Measurements from ENCODE around the gene LHFPL3. TPM values are rescaled to one million over a fixed set of nuclear protein-coding genes. Genes with fewer than 3 reads are reported as not detected.

LHFPL3 gene
- total RNA-seq, 1 experiment from 2014 or later = not detected

DNA sequence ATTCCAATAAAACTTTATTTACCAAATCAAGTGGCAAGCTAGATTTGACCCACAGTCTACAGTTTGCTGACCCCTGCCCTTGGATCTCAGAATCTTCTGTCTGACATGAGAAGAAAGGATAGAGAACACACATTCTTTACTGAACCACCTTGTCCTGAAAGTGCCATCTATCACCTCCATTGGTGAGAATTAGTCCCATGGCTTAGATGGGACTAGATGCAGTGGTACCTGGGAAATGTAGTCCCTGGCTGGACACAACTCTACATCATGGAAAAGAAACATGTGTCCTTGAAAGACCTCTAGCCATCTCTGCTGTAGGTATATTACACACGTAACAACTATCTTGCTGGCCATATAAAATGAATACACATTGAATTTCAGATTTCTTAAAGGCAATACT, 336.2 kb downstream of the LHFPL3 start:
- H4K20me1 ChIP-seq (ENCODE audit: insufficient read depth) = no peaks in the 10 kb centered on the region
- peaks cover 7% of the 10 kb centered on the region; the same call in 1 of the 2 replicates for H3K27me3 ChIP-seq (ENCODE audit: insufficient read depth, low read depth)
- H3K27ac ChIP-seq = no peak overlapping the region
- no peak for DNase-seq
- H3K36me3 ChIP-seq (ENCODE audit: low read depth) = no peaks in the 10 kb centered on the region
- no TSS peak for BruUV-seq (replicated peaks)
- ChIA-PET CTCF (no interaction called here), POLR2A (ENCODE audit: unreplicated experiment) (no interaction called here)
- H3K4me2 ChIP-seq = no peak overlapping the region
- no peaks in the 10 kb centered on the region for H3K4me1 ChIP-seq (replicated peaks; ENCODE audit: insufficient read depth)
- intact Hi-C loops (cut with micrococcal nuclease; ENCODE audit: unreplicated experiment) = no loop called here
- no peaks in the 10 kb centered on the region for H3K9me3 ChIP-seq (ENCODE audit: insufficient read depth, low read depth)
- H2AFZ ChIP-seq = no peak overlapping the region
- no peaks in the 10 kb centered on the region for H3K79me2 ChIP-seq (ENCODE audit: low read depth)
- TF ChIP-seq, protein P1, sequence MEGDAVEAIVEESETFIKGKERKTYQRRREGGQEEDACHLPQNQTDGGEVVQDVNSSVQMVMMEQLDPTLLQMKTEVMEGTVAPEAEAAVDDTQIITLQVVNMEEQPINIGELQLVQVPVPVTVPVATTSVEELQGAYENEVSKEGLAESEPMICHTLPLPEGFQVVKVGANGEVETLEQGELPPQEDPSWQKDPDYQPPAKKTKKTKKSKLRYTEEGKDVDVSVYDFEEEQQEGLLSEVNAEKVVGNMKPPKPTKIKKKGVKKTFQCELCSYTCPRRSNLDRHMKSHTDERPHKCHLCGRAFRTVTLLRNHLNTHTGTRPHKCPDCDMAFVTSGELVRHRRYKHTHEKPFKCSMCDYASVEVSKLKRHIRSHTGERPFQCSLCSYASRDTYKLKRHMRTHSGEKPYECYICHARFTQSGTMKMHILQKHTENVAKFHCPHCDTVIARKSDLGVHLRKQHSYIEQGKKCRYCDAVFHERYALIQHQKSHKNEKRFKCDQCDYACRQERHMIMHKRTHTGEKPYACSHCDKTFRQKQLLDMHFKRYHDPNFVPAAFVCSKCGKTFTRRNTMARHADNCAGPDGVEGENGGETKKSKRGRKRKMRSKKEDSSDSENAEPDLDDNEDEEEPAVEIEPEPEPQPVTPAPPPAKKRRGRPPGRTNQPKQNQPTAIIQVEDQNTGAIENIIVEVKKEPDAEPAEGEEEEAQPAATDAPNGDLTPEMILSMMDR (conservative IDR thresholded peaks at IDR 0.05) = no peak
- no peak for TF ChIP-seq EZH2 (IDR thresholded peaks at IDR 0.05; ENCODE audit: low read depth)
- H3K4me3 ChIP-seq = no peak overlapping the region
- H3K9me2 ChIP-seq (ENCODE audit: insufficient read depth) = no peaks in the 10 kb centered on the region
- H3F3A ChIP-seq (ENCODE audit: insufficient read depth, low read depth) = no peaks in the 10 kb centered on the region

DNA sequence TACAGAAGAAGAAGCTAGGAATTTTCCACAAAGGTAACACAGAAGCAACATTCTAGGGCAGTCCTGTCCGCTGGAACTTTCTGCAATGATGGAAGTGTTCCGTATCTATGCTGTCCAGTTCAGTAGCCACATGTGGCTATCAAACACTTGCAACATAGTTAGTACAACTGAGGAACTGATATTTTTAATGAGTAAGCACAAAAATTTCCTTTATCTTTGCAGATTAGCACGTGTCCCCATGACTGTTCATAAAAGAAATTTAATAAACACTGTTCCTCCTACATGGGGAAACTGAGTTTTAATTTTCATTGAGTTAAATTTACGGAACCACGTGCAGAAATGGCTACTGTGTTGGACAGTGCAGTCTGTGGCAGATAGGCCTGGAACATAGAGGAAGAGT, 349.2 kb downstream of the LHFPL3 start:
- Histone ChIP-seq H2AFZ (no peak overlapping the region), H4K20me1 (ENCODE audit: insufficient read depth) (no peaks in the 10 kb centered on the region), H3K9me2 (ENCODE audit: insufficient read depth) (no peaks in the 10 kb centered on the region), H3K9me3 (ENCODE audit: insufficient read depth, low read depth) (no peaks in the 10 kb centered on the region), H3K27ac (no peak overlapping the region), H3K4me1 (replicated peaks; ENCODE audit: insufficient read depth) (no peaks in the 10 kb centered on the region), H3K27me3 (ENCODE audit: insufficient read depth, low read depth) (peaks cover 20% of the 10 kb centered on the region), H3K36me3 (ENCODE audit: low read depth) (no peaks in the 10 kb centered on the region), H3F3A (ENCODE audit: insufficient read depth, low read depth) (no peaks in the 10 kb centered on the region), H3K4me2 (no peak overlapping the region), H3K4me3 (no peak overlapping the region), H3K79me2 (ENCODE audit: low read depth) (no peaks in the 10 kb centered on the region)
- no TSS peak for BruUV-seq (replicated peaks)
- no peak for DNase-seq
- TF ChIP-seq, protein P1 (conservative IDR thresholded peaks at IDR 0.05) = no peak
- no peak for TF ChIP-seq EZH2 (IDR thresholded peaks at IDR 0.05; ENCODE audit: low read depth)
- intact Hi-C loops (cut with micrococcal nuclease; ENCODE audit: unreplicated experiment) = no loop called here
- ChIA-PET CTCF (no interaction called here), POLR2A (ENCODE audit: unreplicated experiment) (no interaction called here)

DNA sequence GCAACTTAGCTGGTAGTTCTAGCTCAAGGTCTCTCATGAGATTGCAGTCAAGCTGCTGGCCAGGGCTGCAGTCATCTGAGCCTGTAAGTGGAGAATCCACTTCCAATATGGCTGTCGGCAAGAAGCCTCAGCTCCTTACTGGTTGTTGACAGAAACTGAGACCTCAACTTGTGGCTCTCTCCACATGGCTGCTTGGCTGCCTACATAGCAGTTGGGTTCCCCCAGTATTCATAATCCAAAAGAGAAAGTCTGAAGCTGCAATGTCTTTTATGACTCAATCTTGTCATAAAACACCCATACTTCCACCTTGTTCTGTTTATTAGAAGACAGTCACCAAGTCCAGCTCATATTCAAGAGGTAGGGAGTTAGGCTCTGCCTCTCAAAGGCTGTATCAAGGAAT, 350.7 kb downstream of the LHFPL3 start:
- no peaks in the 10 kb centered on the region for H3K79me2 ChIP-seq (ENCODE audit: low read depth)
- H3K36me3 ChIP-seq (ENCODE audit: low read depth) = no peaks in the 10 kb centered on the region
- no peaks in the 10 kb centered on the region for H3K4me1 ChIP-seq (replicated peaks; ENCODE audit: insufficient read depth)
- BruUV-seq (replicated peaks) = no TSS peak
- H3K4me2 ChIP-seq = no peak overlapping the region
- no peak for TF ChIP-seq EZH2 (IDR thresholded peaks at IDR 0.05; ENCODE audit: low read depth)
- TF ChIP-seq, protein P1 (conservative IDR thresholded peaks at IDR 0.05) = no peak
- intact Hi-C loops (cut with micrococcal nuclease; ENCODE audit: unreplicated experiment) = no loop called here
- H3K27me3 ChIP-seq (ENCODE audit: insufficient read depth, low read depth) = peaks cover 20% of the 10 kb centered on the region
- H4K20me1 ChIP-seq (ENCODE audit: insufficient read depth) = no peaks in the 10 kb centered on the region
- H3K27ac ChIP-seq = no peak overlapping the region
- H3K9me2 ChIP-seq (ENCODE audit: insufficient read depth) = no peaks in the 10 kb centered on the region; the same call in 1 of the 2 replicates
- CTCF ChIA-PET = no interaction called here
- H3K4me3 ChIP-seq = no peak overlapping the region
- no peak for DNase-seq
- H2AFZ ChIP-seq = no peak overlapping the region
- no peaks in the 10 kb centered on the region for H3F3A ChIP-seq (ENCODE audit: insufficient read depth, low read depth)
- POLR2A ChIA-PET (ENCODE audit: unreplicated experiment) = no interaction called here
- H3K9me3 ChIP-seq (ENCODE audit: insufficient read depth, low read depth) = no peaks in the 10 kb centered on the region
